Measurements from ENCODE around the gene KHK.
"Not testable (repeated sequence)": the region's sequence is repeated elsewhere in the genome, so short reads cannot be mapped to it uniquely, and the experiment has no call there.

Gene KHK

GRCh38 chr2:27060323-27060722 lies 26.2 kb upstream of the KHK start:
- DNase-seq: no peak

- DNase-seq: no peak
These were observed 21.4 kb upstream of the KHK start for GRCh38 chr2:27065128-27065527.

DNA sequence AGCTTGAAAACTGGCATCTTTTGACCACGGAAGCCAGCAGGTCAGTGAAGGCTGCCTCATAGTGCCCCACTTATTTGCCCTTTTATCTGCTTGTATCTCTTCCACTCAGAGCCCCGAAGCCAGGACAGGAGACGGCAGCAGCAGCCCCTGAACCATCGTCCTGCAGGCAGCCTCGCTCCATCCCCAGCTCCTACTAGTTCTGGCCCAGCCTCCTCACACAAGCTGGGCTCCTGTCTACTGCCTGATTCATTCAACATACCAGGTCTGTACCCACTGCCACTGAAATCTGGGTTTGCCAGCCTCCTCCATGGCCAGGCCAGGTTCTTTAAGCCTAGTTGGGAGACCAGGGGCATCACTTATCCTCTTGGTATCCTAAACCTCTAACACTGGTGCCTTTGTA lies 19.2 kb upstream of the KHK start:
- no peak for DNase-seq

DNA sequence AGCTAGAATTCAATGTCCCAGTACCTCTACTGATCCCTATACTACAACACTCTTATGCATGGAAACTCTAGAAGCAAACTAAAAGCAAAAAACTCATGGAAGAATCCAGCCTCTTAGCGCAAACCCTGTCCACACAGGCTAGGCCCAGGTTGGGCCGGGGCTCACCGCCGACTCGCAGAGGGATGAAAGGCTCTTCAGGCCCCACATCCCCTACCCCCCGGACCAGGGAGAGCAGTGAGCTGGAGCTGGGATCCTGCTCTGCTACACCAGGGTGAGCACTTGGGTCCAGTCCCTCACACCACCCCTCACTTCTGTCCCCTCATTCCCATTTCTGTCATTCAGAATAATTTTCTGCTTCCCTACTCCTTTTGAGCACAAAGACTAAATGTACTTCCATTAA lies 17.1 kb upstream of the KHK start:
- no peak for DNase-seq

GRCh38 chr2:27069961-27070618 lies 16.5 kb upstream of the KHK start:
- no peak for DNase-seq

DNA sequence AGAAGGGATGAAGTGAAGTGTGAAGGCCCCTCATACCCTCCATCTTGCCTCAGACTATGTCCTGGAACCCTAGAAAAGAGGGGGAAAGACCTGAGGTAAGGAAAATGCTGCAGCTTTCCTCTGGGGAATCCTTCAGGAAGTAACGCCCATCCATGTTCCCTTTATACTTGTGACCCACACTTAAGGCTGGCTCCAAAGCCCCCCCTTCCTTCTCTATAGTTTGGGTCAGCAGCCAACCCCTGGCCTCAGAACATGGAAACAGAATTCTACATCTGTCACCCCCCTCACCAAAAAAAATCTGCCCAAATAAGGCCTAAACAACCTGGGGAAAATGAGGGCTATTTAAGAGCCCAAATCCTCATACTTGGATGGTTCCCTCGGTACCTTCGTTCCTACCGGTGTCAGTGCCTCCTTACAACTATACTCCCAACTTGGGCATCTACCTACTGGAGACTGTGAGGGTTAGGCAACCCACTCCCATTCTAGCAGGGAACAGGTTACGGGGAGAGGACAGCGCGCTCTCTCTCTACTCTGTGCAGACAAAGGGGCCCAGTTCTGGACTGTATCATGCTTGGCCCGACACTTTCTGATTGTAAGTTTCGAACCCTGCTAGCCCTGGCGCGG lies 15.8 kb upstream of the KHK start:
- DNase-seq: no peak

DNA sequence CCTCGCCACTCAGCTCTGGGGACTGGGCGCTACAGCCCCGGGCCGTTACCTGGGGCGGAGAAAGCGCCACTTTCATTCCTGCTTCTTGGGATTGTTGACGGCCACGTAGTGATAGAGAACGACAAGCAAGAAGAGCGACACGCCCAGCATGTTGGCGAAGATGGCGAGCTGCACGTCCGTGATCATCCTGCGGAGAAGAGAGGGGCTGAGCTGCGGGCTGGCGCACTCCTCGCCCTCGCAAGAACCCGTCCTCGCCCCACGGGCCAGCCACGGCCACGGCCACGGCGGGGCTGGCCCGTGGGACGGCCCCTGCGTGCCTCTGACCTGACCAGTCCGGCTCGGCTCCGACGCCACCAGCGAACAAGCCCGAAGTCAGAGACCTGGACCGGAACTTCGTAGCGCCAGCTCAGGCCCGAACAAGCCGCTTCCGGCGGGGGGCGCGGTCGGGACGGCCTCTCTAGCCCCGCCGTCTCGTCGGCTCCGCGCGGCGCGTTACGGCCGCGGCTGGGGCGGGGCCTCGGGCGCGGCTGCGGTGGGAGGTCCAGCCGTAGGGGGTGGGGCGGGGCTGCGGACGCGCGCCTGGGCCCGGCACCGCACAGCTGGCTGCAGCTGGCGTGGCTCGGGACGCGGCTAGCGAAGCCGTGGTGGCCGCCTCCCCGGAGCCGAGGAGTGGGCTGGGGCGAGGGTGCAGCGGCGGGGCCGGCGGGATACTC lies 15.1 kb upstream of the KHK start, which contains the start of gene OST4:
Gene OST4, minus strand, starts transcription at position 378 of the 713 bp plus-strand sequence.
- peak; percentile 96 for DNase-seq

- peak; percentile 91 for DNase-seq
These were observed 14.4 kb upstream of the KHK start for GRCh38 chr2:27071990-27072830.

- no peak for DNase-seq
These were observed 13.7 kb upstream of the KHK start for GRCh38 chr2:27072920-27073319.

- no peak for DNase-seq
These were observed 12.8 kb upstream of the KHK start for GRCh38 chr2:27073782-27074181.

- DNase-seq: peak; percentile 75
These were observed 11.6 kb upstream of the KHK start for GRCh38 chr2:27074738-27075565.

DNA sequence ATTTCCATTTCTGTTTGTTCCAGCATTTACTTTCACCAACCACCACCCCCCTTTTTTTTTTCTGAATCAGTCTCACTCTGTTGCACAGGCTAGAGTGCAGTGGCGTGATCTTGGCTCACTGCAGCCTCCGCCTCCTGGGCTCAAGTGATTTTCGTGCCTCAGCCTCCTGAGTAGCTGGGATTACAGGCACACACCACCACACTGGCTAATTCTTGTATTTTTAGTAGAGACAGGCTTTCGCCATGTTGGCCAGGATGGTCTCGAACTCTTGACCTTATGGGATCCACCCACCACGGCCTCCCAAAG lies 11.1 kb upstream of the KHK start:
- DNase-seq: not testable (repeated sequence)

DNA sequence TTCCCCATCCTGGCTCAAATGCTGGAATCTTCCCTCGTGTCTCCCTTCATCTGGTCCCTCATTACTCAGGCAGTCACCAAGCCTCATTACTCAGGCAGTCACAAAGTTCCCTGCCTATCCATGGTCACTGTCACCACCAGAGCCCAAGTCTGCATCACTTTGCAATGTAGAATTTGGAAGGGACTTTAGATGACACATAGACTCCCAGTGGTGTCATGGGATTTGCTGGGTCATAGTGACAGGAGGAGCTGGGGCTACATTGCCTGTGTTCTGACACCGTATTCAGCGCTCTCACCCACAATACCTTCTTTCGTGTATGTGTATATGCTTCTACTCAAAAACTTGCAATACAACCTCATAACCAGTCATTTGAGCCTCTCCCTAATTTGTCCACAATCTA lies 10.2 kb upstream of the KHK start:
- no peak for DNase-seq

DNA sequence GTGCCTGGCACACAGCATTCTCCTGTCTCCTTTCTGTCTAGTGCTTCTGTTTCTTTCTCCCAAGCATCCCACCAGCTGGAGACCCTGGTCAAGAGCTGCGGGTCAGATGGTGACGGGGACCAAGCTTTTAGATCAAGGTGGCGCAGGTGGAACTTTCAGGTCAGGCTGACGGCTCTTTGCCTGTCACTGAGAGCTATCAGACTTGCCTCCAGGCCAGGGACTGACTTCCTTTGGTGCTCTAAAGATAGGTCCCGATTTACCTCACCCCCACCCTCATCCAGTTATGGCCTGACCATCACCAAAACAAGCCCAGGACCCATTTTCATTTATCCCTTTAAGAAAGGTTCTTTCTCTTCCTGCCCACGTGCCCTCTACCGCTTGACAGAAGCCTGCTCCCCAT lies 9.3 kb upstream of the KHK start:
- no peak for DNase-seq

DNA sequence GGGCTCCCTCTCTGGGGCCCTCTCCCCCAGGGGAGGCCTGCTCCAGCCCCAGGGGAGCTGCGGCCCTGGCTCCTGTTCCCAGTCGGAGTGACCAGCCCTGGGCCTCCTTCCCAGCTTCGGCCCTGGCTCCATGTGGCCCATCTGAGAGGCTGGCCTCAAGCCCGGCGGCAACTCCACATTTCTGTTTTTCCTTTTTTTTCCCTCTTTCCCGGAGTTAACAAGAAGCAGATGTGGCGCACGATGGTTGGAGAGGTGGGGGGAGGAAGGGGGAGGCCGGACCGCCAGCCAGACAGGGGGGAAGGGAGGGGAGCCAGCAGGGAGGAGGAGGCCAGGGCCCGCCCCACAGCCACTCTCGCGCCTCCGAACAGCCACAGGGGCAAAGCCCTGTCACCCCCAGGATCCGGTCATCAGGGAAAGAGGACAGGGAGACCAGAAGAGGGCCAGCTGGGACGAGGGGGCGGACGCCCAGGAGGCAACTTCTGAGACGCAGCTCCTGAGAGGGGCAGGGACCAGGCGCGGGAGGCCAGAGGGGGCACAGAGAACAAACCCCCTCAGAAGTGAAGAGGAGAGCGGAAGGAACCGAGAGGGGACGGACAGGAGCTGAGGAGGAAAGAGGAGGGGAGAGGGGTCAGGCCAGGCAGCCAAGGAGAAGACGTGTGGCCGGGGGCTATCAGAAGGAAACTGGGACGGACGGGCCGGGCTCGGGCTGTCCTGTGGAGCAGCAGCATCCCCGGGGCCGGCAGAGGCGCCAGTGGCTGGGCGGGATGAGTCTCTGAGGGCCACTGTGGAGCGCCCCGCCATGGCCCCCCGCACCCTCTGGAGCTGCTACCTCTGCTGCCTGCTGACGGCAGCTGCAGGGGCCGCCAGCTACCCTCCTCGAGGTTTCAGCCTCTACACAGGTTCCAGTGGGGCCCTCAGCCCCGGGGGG lies 8.0 kb upstream of the KHK start, which contains the start of gene EMILIN1:
Gene EMILIN1, plus strand, starts transcription at position 349 of the 928 bp plus-strand sequence. Its CDS starts 451 bp downstream, at position 800.
- peak; percentile 96 for DNase-seq

DNA sequence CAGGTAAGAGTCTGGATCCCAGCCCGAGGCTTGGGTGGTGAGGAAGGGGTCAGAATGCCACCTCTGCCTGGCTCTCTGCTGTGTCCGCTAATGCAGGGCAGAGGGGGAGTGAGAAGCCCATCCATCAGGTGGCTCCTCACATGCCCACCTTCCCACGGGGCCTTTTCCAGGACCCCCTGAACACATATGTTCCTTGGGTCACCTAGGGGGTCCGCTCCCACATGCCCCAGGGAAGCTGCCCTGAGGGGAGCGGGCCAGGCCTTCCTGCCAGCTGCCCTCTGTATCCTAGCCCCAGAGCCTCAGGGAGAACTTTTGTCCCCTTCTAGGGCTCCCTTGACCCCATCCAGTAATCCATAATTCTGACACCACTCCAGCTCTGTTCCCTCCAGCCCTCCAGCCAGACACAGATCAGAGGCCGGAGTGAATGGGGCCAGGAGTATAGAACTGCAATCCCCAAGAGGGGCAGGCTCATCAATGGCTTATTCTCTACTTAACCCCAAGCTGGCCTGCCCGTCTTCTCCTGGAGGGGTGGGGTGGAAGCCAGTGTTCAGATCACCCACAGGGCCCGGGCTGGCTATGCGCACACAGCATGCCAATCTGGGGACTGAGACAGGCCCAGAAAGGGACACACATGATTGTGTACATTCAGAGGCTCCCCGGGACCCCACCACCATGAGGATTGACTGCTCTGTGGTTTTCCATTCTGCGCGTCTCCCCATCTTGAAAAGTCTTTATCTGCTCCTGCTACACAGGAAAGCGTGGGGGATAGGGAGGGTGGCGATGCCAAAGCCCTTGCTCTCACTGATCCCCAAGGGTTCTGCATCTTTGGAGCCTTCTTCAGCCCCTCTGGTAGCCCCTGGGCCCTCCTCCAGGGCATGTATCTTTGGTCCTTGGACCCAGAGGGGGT lies 7.1 kb upstream of the KHK start:
- no peak for DNase-seq

GRCh38 chr2:27080140-27080469 lies 6.5 kb upstream of the KHK start:
- DNase-seq: no peak

- DNase-seq: no peak
These were observed 6.0 kb upstream of the KHK start for GRCh38 chr2:27080603-27080936.

DNA sequence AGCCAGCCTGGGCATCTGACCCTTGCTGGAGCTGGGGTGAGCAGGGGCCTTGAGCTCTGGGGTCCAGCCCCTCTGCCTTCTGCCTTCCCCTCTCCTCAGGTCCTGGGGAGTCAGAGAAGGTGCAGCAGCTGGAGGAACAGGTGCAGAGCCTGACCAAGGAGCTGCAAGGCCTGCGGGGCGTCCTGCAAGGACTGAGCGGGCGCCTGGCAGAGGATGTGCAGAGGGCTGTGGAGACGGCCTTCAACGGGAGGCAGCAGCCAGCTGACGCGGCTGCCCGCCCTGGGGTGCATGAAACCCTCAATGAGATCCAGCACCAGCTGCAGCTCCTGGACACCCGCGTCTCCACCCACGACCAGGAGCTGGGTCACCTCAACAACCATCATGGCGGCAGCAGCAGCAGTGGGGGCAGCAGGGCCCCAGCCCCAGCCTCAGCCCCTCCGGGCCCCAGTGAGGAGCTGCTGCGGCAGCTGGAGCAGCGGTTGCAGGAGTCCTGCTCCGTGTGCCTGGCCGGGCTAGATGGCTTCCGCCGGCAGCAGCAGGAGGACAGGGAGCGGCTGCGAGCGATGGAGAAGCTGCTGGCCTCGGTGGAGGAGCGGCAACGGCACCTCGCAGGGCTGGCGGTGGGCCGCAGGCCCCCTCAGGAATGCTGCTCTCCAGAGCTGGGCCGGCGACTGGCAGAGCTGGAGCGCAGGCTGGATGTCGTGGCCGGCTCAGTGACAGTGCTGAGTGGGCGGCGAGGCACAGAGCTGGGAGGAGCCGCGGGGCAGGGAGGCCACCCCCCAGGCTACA lies 4.4 kb upstream of the KHK start:
- peak; percentile 20 for DNase-seq

Measured in femur (tissue), 1 donor.